Motor neuron (in vitro differentiated cells): ENCODE measurements around the gene GRID1. TPM values are rescaled to one million over a fixed set of nuclear protein-coding genes. Genes with fewer than 3 reads are reported as not detected.

Source experiments
- ATAC-seq, 8 experiments: fragments of 200-7000 bp; cut with Tn5 transposase; replicated peaks in 6 of 8; 2 replicates each; pipeline ENCODE4 v1.8.0; 2021; ENCODE audit warnings: mild to moderate bottlenecking in 8 of 8, moderate library complexity in 8 of 8
- H3K27ac ChIP-seq, 2 donors: fragments of 250-450 bp; sonication (Bioruptor Pico); 2 replicates each; pipeline ENCODE4 v1.9.0; 2021; ENCODE audit warnings: antibody characterized with exemption in 2 of 2, mild to moderate bottlenecking in 2 of 2, moderate library complexity in 1 of 2
- H3K4me1 ChIP-seq, 2 donors: fragments of 250-450 bp; sonication (Bioruptor Pico); replicated peaks in 1 of 2; 2 replicates each; pipeline ENCODE4 v1.6.1; 2021; ENCODE audit warnings: antibody characterized with exemption in 2 of 2, mild to moderate bottlenecking in 2 of 2, moderate library complexity in 1 of 2
- H3K4me3 ChIP-seq, 5 donors: fragments of 250-450 bp; sonication (Bioruptor Pico); 2 replicates each; pipeline ENCODE4 v1.9.0; 2021; ENCODE audit warnings: antibody characterized with exemption in 5 of 5, mild to moderate bottlenecking in 5 of 5, moderate library complexity in 4 of 5
- WGBS, 10 experiments: fragments of 450-650 bp; shearing (Covaris generic); methylation state at CpG; one replicate each; pipeline ENCODE4 v1.0.0; 2022; 5-methylcytosine and 5-hydroxymethylcytosine counted together
- in situ Hi-C, 9 experiments: fragments of 400-800 bp; cut with MboI; loops; one replicate each; pipeline ENCODE4 v1.15.0; 2021; ENCODE audit warnings: low sequenced_read_pairs in 9 of 9, low pct_unique_long_range_greater_than_20kb in 2 of 9; ENCODE audit not compliant: unreplicated experiment in 9 of 9
- total RNA-seq, 8 experiments: library from RNA; unstranded; fragments of 300-600 nt; gene quantifications; 2 replicates each; pipeline versions ENCODE4 v1.2.3 to v1.2.4, GENCODE V29; 2022

The GRID1 gene
- total RNA-seq, 8 experiments from 2014 or later: 0.15 to 10.0 (median 6.0) TPM

DNA sequence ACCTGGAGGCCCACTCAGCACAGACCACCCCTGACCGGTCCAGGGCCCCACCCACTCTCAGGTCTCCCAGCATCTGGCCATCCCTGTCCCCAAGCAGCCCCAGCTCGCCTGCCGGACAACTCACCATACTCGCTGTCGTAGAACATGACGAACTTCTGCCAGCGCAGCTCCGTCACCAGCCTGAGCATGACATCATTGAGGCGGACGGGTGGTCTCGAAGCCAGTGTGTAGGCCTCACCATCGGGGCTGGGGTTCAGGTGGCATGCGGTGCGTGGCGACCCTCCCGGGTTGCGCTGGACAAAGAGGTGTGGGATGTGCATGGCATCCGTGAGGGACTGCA lies 160.4 kb downstream of the GRID1 start:
- ATAC-seq: peak in 1 of 8 experiments; percentile 59
- peaks cover 0 to 6% of the 10 kb centered on the region in 2 donors for H3K4me1 ChIP-seq
- in situ Hi-C loops: no loop called here
- WGBS, 10 experiments: 57 to 92% (median 75%) methylated on average over 1 to 14 of the region's 18 CpGs; no CpG with 5 or more reads in 5 of the 10 experiments
- no peak overlapping the region for H3K4me3 ChIP-seq
- H3K27ac ChIP-seq: no peak overlapping the region

DNA sequence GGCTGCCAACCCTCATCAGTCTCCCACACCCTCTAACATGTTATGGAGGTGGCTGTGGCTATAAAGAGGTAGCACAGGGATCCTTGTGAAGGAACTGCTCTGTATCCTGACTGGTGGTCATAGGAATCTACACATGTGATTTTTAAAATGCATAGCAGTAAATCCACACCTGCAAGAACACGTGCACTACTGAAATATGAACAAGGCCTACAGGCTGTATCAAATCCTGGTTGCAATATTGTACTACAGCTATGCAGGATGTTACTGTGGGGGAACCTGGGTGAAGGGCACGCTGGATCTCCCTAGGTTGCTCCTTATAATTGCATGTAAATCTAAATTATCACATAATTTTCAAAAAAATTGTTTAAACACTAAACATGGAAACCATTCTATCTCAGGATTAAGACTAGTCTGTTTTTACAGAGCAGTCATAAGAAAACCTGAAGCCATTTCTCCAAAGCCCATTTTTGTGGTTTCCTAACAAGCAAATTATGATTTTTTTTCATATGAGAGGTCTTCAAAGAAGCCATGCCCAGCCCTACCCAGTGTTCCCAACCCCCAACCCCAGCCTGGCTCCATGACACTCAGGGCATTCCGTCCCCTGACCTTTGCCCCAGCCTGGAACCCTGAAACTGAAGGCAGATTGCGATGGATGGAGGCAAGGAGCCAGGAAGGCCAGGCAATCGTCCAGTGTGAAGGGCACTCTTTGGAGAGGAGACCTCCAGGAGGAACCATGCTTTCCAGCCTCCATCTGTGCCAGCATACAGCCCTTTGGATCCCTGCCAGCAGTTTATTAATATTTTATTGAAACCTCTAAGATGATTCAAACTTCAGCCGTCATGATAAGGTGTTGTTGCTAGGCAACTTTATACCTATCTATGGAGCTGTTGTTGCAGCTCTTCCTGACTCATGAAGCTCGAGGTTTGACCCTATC lies 161.0 kb downstream of the GRID1 start:
- Histone ChIP-seq H3K4me3 (no peak overlapping the region), H3K27ac (no peak overlapping the region), H3K4me1 (no peaks in the 10 kb centered on the region)
- 31 to 93% (median 74%) methylated on average over 1 to 4 of the region's 7 CpGs; no CpG with 5 or more reads in 2 of the 10 experiments for WGBS, 10 experiments
- peak in 4 of 8 experiments; percentile 31 to 72 (median 50) for ATAC-seq
- in situ Hi-C loops: no loop called here

DNA sequence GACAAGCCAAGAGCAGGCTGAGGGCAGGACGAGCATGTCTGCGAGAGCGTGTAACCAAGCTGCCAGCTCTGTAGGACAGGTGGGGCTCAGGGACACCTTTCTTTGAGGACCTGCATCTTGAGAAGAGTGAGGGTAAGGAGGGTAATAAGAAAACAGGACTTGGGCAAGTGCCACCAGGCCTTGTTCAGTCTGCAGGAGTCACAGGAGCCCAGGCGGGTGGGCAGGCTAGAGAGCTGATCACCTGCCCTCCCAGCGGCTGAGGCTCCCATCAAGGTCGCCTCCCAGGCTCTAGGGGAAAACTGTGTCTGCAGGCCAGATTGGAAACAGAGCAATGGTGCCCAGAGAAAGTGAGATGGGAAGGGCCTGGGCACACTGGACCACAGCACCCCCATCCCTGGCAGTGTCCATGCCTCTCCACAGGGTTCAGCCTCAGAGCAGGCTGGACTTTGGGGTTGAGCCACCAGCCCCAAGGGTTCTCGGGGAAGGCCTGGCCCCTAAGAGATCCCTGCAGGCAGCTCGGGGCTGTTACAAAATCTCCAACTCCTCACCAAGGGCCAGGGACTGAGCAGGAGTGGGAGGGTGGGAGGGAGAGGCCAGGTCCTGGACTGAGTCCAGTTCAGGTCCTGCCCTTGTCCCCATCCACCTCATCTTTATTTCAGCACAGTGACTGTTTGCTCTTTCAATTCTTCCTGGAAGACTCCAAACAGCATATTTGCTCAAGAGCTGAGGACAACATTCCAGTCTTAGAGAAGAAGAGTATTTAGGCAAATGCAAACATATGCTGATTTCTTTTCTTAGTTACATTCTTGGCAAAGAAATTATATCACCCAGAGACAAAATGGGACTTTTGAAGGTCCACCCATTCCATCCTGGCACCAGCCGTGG lies 161.9 kb downstream of the GRID1 start:
- 0 to 93% (median 40%) methylated on average over 1 to 4 of the region's 9 CpGs; no CpG with 5 or more reads in 5 of the 10 experiments for WGBS, 10 experiments
- peak in 6 of 8 experiments; percentile 33 to 91 (median 67) for ATAC-seq
- in situ Hi-C loops: no loop called here
- no peak overlapping the region for H3K27ac ChIP-seq
- H3K4me3 ChIP-seq: no peak overlapping the region
- H3K4me1 ChIP-seq: no peaks in the 10 kb centered on the region

DNA sequence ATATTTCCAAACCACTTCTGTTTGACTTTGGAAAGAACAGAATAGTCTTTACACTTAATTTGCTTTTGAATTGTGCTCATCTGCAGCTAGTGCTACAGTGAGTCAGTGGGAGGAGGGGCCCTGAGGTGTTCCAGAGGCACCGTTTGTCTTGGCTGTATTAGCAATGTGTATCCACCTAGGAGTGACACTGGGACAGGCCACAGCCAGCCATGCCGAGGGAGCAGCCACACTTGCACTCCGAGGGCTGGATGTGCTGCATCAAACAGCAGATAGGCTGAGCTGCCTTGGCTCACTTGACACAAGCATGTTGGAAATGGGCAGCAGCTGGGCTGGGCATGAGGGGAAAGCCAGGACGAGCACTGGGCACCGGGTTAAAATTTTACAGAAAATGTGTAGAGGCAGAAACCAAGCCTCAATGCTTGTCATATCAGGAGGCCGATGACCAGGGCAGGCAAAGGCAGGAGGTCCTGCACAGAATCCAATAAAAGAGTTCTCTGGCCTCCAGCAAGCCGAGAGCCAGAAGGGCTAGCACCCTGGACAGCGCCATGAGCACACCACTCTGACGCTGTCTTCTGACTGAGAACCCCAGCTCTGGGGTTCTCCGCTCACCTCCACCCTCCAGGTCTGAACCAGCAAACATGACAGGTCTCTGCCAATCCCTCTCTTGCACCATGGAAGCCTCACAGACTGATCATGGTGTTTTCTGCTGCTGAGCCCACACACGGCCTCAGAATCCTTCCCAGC lies 163.3 kb downstream of the GRID1 start:
- ATAC-seq: peak in 7 of 8 experiments; percentile 40 to 78 (median 70)
- H3K27ac ChIP-seq: no peak overlapping the region
- in situ Hi-C loops: no loop called here
- no peaks in the 10 kb centered on the region for H3K4me1 ChIP-seq
- WGBS, 10 experiments: 0 to 100% (median 40%) methylated on average over 1 to 6 of the region's 11 CpGs; no CpG with 5 or more reads in 3 of the 10 experiments
- no peak overlapping the region for H3K4me3 ChIP-seq

DNA sequence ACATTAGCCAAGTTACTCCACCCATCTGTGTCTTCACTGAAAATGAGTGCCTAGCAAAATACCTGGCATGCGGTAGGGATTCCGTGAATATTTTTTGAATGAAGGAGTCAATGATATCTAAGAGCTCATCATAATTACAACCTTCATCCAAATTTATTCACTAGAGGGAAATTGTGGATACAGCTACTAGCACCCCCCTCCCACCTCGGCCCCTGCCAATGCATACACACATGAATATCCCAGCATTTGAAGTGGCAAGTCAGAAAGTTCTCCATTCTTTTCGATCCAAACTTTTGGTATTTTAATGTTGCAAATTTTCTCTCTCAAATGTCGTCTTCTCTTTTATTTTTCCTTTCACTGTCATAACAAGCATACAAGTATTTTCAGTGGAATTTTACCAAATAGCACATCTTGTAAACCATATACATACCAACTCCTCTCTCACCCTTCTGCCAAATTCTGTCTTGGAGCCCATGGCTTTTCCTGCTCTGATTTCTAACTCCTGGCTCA lies 164.3 kb downstream of the GRID1 start:
- ATAC-seq: no peak
- WGBS, 10 experiments: 17 to 100% (median 79%) methylated on average over 1 to 5 of the region's 5 CpGs; no CpG with 5 or more reads in 1 of the 10 experiments
- no peak overlapping the region for H3K27ac ChIP-seq
- in situ Hi-C loops: no loop called here
- no peak overlapping the region for H3K4me3 ChIP-seq
- H3K4me1 ChIP-seq: no peaks in the 10 kb centered on the region

DNA sequence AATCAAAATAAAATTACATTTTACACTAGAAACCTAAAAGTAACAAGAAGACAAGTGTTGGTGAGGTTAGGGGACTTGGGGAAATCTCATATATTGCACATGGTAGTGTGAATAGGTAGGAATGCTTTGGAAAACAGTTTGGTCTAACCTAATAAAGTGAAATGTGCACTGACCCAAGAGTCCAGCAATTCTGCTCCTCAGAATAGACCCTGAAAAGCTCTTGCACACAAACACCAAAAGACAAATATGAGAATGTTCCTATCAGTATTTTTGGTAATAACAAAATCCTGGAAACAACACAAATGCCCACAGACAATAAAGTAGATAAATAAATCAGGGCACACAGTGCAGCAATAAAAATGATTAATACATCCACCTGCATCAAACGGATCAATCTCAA lies 165.7 kb downstream of the GRID1 start:
- H3K4me1 ChIP-seq: peaks cover 0 to 3% of the 10 kb centered on the region in 2 donors
- H3K27ac ChIP-seq: no peak overlapping the region
- ATAC-seq: no peak
- 0 to 92% (median 75%) methylated on average over 1 of the region's 1 CpG; no CpG with 5 or more reads in 3 of the 10 experiments for WGBS, 10 experiments
- in situ Hi-C loops: no loop called here
- no peak overlapping the region for H3K4me3 ChIP-seq

DNA sequence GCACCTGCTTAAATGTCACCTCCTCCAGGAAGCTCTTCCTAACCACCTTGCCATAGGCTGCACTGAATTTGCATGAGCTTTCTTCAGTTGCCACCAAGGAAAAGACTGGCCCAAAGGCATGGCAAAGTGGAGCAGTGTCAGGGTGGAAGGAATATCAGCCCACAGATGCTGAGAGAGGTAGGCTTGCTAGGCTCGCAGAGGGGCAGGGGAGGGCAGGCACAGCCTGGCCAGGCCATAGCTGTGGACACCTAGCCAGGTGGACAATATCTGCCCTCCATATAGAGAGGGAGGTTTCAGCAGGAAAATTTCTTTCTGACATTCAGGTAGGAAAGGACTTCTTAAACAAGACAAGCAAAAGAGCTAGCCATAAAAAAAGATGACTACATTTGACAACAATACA lies 166.3 kb downstream of the GRID1 start:
- WGBS, 10 experiments: 0 to 60% (median 21%) methylated on average over 1 of the region's 1 CpG; no CpG with 5 or more reads in 6 of the 10 experiments
- no peak for ATAC-seq
- in situ Hi-C loops: no loop called here
- peaks cover 0 to 8% of the 10 kb centered on the region in 2 donors for H3K4me1 ChIP-seq
- H3K4me3 ChIP-seq: no peak overlapping the region
- no peak overlapping the region for H3K27ac ChIP-seq

DNA sequence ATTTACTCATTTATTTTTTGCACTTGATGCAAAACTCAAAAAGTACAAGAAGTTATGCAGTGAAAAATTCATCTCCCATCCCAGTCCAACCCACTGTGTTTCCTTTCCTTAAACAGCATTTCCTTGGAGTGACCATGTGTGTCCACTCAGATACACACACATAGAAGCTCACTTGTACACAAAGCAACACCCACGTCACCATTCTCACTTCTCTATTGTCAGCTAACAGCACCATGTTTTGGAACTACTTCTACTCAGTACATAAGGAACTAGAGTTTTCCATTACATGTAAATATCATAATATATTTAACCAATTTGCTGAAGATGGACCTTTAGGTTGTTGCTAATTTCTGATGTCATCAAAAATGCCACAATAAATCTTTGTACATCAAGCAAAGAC lies 167.6 kb downstream of the GRID1 start:
- WGBS, 10 experiments: 40 to 100% (median 80%) methylated on average over 1 of the region's 1 CpG; no CpG with 5 or more reads in 6 of the 10 experiments
- ATAC-seq: no peak
- no peak overlapping the region for H3K4me3 ChIP-seq
- H3K4me1 ChIP-seq: peaks cover 0 to 8% of the 10 kb centered on the region in 2 donors
- H3K27ac ChIP-seq: no peak overlapping the region
- in situ Hi-C loops: no loop called here

DNA sequence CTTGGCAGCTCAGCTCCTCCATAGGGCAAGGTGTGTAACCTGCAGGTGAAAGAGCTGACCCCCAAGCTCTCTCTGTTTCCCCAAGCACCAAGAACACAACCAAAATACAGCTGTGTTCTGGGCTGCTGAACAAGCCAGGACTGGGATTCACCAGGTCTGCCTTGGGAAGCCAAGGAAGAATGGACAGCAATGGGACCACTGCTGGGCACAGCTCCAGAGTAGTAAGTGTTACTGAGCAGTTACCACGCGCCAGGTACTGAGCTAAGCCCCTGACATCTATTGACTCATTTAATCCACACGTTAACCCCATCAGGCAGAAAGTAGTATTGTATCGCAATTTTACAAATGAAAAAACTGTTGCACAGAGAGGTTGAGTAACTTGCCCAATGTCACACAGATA lies 168.3 kb downstream of the GRID1 start:
- Histone ChIP-seq H3K4me3 (no peak overlapping the region), H3K27ac (no peak overlapping the region), H3K4me1 (peaks cover 0 to 8% of the 10 kb centered on the region in 2 donors)
- in situ Hi-C loops: no loop called here
- 20 to 95% (median 43%) methylated on average over 1 to 4 of the region's 4 CpGs; no CpG with 5 or more reads in 7 of the 10 experiments for WGBS, 10 experiments
- no peak for ATAC-seq

DNA sequence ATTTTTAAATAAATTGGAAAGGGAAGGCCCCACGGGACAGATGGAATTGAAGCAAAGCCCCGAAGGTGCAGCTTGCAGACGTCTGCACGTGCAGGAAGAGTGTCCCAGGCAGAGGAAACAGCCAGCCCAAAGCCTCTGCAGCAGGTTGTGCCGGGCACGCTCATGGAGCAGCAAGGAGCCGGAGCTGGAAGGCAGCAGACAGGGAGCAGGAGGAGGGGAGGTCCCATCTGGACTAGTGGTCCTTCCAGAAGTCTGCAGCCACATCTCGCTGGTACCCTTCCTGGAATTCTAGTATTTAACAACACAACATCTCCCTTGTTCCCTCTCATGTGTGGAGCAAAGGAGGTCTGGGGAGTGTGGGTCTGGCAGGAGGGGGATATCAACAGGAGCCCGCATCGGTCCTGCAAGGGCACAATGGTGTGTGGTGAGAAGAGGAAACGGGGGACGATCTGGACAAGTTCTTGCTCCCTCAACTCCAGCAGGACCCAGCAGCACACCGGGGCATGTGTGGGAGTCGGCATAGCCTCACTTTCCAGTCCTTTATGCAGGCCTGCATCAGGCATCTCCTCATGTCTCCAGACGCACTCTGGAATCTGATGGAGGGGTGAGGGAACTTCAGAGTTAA lies 169.3 kb downstream of the GRID1 start:
- ATAC-seq: no peak
- in situ Hi-C loops: no loop called here
- Histone ChIP-seq H3K4me3 (no peak overlapping the region), H3K4me1 (peaks cover 0 to 8% of the 10 kb centered on the region in 2 donors), H3K27ac (no peak overlapping the region)
- WGBS, 10 experiments: 20 to 100% (median 66%) methylated on average over 2 to 11 of the region's 15 CpGs; no CpG with 5 or more reads in 3 of the 10 experiments

DNA sequence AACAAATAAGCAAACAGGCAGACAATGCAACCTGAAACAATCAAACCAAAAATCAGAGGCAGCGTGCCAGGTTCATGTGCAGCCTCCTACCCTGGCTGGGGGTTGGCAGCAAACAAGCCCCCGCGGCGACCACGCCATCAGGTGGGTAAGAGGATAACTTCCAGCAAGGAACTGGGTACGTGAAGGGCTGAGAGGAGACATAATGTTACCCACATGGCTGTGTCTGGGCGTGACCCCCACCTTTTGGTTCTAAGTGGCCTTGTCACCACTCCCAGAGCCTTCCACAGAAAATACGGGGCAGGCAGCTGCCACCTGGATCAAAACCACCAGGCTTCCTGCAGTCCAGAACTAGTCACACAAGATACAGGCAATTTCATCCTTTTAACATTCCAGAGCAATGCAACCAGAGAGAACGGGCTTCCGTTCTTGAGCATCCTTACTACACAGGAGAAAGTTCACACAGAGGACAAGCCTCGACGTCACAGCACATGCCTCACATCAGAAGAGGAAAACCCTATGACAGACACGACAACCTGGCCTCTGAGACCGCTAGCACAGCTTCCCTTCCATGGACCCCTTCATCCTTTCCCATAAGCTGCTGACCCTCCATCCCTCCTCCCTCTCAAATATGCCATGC lies 171.0 kb downstream of the GRID1 start:
- in situ Hi-C loops: no loop called here
- Histone ChIP-seq H3K4me1 (peaks cover 0 to 13% of the 10 kb centered on the region in 2 donors), H3K27ac (no peak overlapping the region), H3K4me3 (no peak overlapping the region)
- WGBS, 10 experiments: 20 to 87% (median 80%) methylated on average over 1 to 13 of the region's 14 CpGs; no CpG with 5 or more reads in 3 of the 10 experiments
- ATAC-seq: peak in 5 of 8 experiments; percentile 24 to 83 (median 32)
